NCI-H1436 (cell line): ENCODE measurements around the gene SMYD3.
A peak's percentile ranks its signal among the peaks of the same experiment; 100 is the strongest.

Source experiments
- DNase-seq: peaks from one replicate; lab custom pipeline; 2025; lab: John Stamatoyannopoulos, UW

Gene SMYD3

GRCh38 chr1:245870698-245871097, 636.4 kb downstream of the SMYD3 start:
- DNase-seq, result no peak

- no peak for DNase-seq
These were observed 637.2 kb downstream of the SMYD3 start for GRCh38 chr1:245869847-245870246.

- DNase-seq, result no peak
These were observed 639.3 kb downstream of the SMYD3 start for GRCh38 chr1:245867738-245868137.

GRCh38 chr1:245864872-245865271, 642.2 kb downstream of the SMYD3 start:
- DNase-seq, result no peak

GRCh38 chr1:245863566-245864184, 643.4 kb downstream of the SMYD3 start:
- DNase-seq, result no peak

- no peak for DNase-seq
These were observed 644.1 kb downstream of the SMYD3 start for GRCh38 chr1:245862812-245863540.

GRCh38 chr1:245860657-245861544, 646.2 kb downstream of the SMYD3 start:
- no peak for DNase-seq

GRCh38 chr1:245859493-245860114, 647.5 kb downstream of the SMYD3 start:
- no peak for DNase-seq

GRCh38 chr1:245858722-245859492, 648.2 kb downstream of the SMYD3 start:
- DNase-seq, result no peak

GRCh38 chr1:245858022-245858721, 648.9 kb downstream of the SMYD3 start:
- DNase-seq, result peak; percentile 67

- no peak for DNase-seq
These were observed 650.0 kb downstream of the SMYD3 start for GRCh38 chr1:245856944-245857531.

GRCh38 chr1:245855846-245856730, 651.0 kb downstream of the SMYD3 start:
- DNase-seq, result no peak

- DNase-seq, result no peak
These were observed 653.8 kb downstream of the SMYD3 start for GRCh38 chr1:245853291-245853690.

GRCh38 chr1:245843101-245843500, 664.0 kb downstream of the SMYD3 start:
- no peak for DNase-seq

- DNase-seq, result no peak
These were observed 665.0 kb downstream of the SMYD3 start for GRCh38 chr1:245842106-245842505.

GRCh38 chr1:245840971-245841370, 666.1 kb downstream of the SMYD3 start:
- no peak for DNase-seq

- no peak for DNase-seq
These were observed 669.4 kb downstream of the SMYD3 start for GRCh38 chr1:245837718-245838117.

GRCh38 chr1:245835386-245835785, 671.7 kb downstream of the SMYD3 start:
- DNase-seq, result no peak

GRCh38 chr1:245834002-245834401, 673.1 kb downstream of the SMYD3 start:
- DNase-seq, result no peak
